Breast epithelium (tissue), 3 donors: Measurements from ENCODE around the gene UNC79.
"Not testable (repeated sequence)": the region's sequence is repeated elsewhere in the genome, so short reads cannot be mapped to it uniquely, and the experiment has no call there.

Experiments
- CTCF ChIP-seq, 3 donors: fragments of 450-650 bp; IDR thresholded peaks; one replicate each; pipeline ENCODE4 v1.5.1; 2016 to 2017; ENCODE audit warnings: antibody characterized with exemption in 3 of 3, mild to moderate bottlenecking in 3 of 3, moderate library complexity in 3 of 3
- POLR2A ChIP-seq: fragments of 450-650 bp; IDR thresholded peaks from one replicate; pipeline ENCODE4 v1.6.1; 2016; ENCODE audit warnings: antibody characterized with exemption, mild to moderate bottlenecking, moderate library complexity

GRCh38 chr14:93493622-93494021 is 62.9 kb downstream of the UNC79 start:
- not testable (repeated sequence) for TF ChIP-seq CTCF (IDR thresholded peaks at IDR 0.05); POLR2A
